ENCODE data around the gene MERTK. TPM values are rescaled to one million over a fixed set of nuclear protein-coding genes. Genes with fewer than 3 reads are reported as not detected.

MERTK gene
- total RNA-seq, 1 donor from 2014 or later = 27.1 TPM

DNA sequence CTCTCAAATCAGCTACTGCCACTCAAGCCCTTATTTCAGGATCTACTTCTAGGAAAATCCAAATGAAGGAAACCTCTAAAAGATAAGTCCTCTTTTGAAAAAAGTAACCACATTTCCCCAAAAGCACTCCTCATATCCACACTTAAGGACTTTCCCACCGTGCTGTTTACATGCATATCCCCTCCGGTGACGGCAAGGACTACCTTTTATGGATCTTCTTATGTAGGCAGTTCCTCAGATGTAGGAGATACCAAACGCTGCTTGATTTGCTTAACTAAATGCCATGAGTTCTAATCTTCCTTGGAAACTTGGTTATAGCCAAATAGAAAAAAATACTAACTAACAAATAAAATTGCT lies 149.8 kb downstream of the MERTK start:
- Mint-ChIP-seq H3K4me3 (no peak overlapping the region), H3K4me1 (peaks cover 6% of the 10 kb centered on the region), H3K27ac (no peak overlapping the region), H3K9me3 (peaks cover 24% of the 10 kb centered on the region), H3K27me3 (ENCODE audit: low read depth) (no peaks in the 10 kb centered on the region), H3K36me3 (peaks cover 13% of the 10 kb centered on the region)
- no peak for DNase-seq (ENCODE audit: low spot score in 2 of 2, unreplicated experiment in 2 of 2)
- TF ChIP-seq, protein P1, sequence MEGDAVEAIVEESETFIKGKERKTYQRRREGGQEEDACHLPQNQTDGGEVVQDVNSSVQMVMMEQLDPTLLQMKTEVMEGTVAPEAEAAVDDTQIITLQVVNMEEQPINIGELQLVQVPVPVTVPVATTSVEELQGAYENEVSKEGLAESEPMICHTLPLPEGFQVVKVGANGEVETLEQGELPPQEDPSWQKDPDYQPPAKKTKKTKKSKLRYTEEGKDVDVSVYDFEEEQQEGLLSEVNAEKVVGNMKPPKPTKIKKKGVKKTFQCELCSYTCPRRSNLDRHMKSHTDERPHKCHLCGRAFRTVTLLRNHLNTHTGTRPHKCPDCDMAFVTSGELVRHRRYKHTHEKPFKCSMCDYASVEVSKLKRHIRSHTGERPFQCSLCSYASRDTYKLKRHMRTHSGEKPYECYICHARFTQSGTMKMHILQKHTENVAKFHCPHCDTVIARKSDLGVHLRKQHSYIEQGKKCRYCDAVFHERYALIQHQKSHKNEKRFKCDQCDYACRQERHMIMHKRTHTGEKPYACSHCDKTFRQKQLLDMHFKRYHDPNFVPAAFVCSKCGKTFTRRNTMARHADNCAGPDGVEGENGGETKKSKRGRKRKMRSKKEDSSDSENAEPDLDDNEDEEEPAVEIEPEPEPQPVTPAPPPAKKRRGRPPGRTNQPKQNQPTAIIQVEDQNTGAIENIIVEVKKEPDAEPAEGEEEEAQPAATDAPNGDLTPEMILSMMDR (IDR thresholded peaks at IDR 0.05; ENCODE audit: unreplicated experiment) = no peak

DNA sequence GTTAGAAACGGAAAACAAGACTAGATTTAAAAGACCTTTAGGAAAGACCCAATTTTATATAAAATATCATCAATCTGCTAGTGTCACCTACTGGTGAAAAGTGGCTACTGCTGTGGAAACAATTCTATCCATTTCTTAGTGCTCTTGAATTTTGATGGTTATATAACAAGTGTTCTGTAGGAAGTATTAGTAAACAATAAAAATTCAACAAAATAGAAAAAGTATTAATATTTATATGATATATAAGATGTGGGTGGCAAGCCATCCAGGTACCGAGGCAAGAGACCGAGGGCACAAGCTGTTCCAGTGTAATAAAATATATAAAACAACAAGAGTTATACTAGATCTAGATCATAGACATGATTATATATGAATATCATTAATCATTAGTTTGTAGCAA lies 150.5 kb downstream of the MERTK start:
- Mint-ChIP-seq H3K9me3 (peaks cover 18% of the 10 kb centered on the region), H3K27me3 (ENCODE audit: low read depth) (no peaks in the 10 kb centered on the region), H3K36me3 (peaks cover 13% of the 10 kb centered on the region), H3K4me3 (no peak overlapping the region), H3K4me1 (peaks cover 11% of the 10 kb centered on the region), H3K27ac (no peak overlapping the region)
- no peak for DNase-seq (ENCODE audit: low spot score in 2 of 2, unreplicated experiment in 2 of 2)
- TF ChIP-seq, protein P1 (IDR thresholded peaks at IDR 0.05; ENCODE audit: unreplicated experiment) = peak; percentile 92

GRCh38 chr2:112050316-112050715 lies 151.9 kb downstream of the MERTK start:
- peaks cover 7% of the 10 kb centered on the region for H3K36me3 Mint-ChIP-seq

GRCh38 chr2:112053917-112054846 lies 155.8 kb downstream of the MERTK start:
- Mint-ChIP-seq H3K27ac (peak overlapping the region; percentile 99), H3K36me3 (peaks cover 7% of the 10 kb centered on the region), H3K9me3 (no peaks in the 10 kb centered on the region), H3K4me3 (peak overlapping the region; percentile 97), H3K27me3 (ENCODE audit: low read depth) (no peaks in the 10 kb centered on the region), H3K4me1 (peaks cover 33% of the 10 kb centered on the region)
- peak; percentile 97 to 100 for DNase-seq (ENCODE audit: low spot score in 2 of 2, unreplicated experiment in 2 of 2)
- TF ChIP-seq, protein P1 (IDR thresholded peaks at IDR 0.05; ENCODE audit: unreplicated experiment) = no peak

More at GRCh38 chr2:112050316-112050715, 151.9 kb downstream of the MERTK start:
- Mint-ChIP-seq H3K27me3 (ENCODE audit: low read depth) (no peaks in the 10 kb centered on the region), H3K4me3 (no peak overlapping the region), H3K4me1 (peaks cover 13% of the 10 kb centered on the region), H3K9me3 (peaks cover 14% of the 10 kb centered on the region), H3K27ac (no peak overlapping the region)
- no peak for DNase-seq (ENCODE audit: low spot score in 2 of 2, unreplicated experiment in 2 of 2)
- TF ChIP-seq, protein P1 (IDR thresholded peaks at IDR 0.05; ENCODE audit: unreplicated experiment) = no peak

- Mint-ChIP-seq H3K4me1 (peaks cover 38% of the 10 kb centered on the region), H3K27ac (peak within 1 kb of the TSS; percentile 99), H3K27me3 (ENCODE audit: low read depth) (no peaks in the 10 kb centered on the region), H3K9me3 (no peaks in the 10 kb centered on the region), H3K4me3 (peak within 1 kb of the TSS; percentile 97), H3K36me3 (peaks cover 14% of the 10 kb centered on the region)
- TF ChIP-seq, protein P1 (IDR thresholded peaks at IDR 0.05; ENCODE audit: unreplicated experiment) = no peak
- peak; percentile 98 to 99 for DNase-seq (ENCODE audit: low spot score in 2 of 2, unreplicated experiment in 2 of 2)
Observed at GRCh38 chr2:112054847-112055729, 156.7 kb downstream of the MERTK start, which contains the start of gene TMEM87B. TMEM87B (plus strand) TSS chr2:112055269; CDS start chr2:112055592, 323 bp downstream.
